GM23338 (cell line): ENCODE results near the gene POMT2. TPM values are rescaled to one million over a fixed set of nuclear protein-coding genes. Genes with fewer than 3 reads are reported as not detected.

Experiments used
- ATAC-seq: fragments of 200-7000 bp; cut with Tn5 transposase; 3 replicates; pipeline ENCODE4 v1.9.1; 2020
- DNase-seq: peaks from one replicate; pipeline ENCODE4 v3.0.0-alpha.2; 2015; ENCODE audit warnings: low spot score
- H2AFZ ChIP-seq: fragments of 200-600 bp; sonication (generic); 2 replicates; pipeline ENCODE4 v1.8.0; 2016; ENCODE audit warnings: antibody characterized with exemption, mild to moderate bottlenecking, moderate library complexity
- H3F3A ChIP-seq: fragments of 200-600 bp; sonication (generic); replicated peaks from 2 replicates; pipeline ENCODE4 v1.8.0; 2017; ENCODE audit warnings: antibody characterized with exemption, mixed run types, low read depth
- H3K27ac ChIP-seq: fragments of 200-600 bp; sonication (generic); 2 replicates; pipeline ENCODE4 v1.6.1; 2016; ENCODE audit warnings: low read depth
- H3K27me3 ChIP-seq: fragments of 200-600 bp; sonication (generic); 2 replicates; pipeline ENCODE4 v1.8.0; 2016; ENCODE audit warnings: mild to moderate bottlenecking, mixed run types, moderate library complexity; ENCODE audit not compliant: insufficient read depth
- H3K36me3 ChIP-seq: fragments of 200-600 bp; sonication (generic); 2 replicates; pipeline ENCODE4 v1.8.0; 2016; ENCODE audit warnings: mild to moderate bottlenecking; ENCODE audit not compliant: insufficient read depth
- H3K4me1 ChIP-seq: fragments of 200-600 bp; sonication (generic); 2 replicates; pipeline ENCODE4 v1.8.0; 2016; ENCODE audit warnings: mild to moderate bottlenecking, moderate library complexity; ENCODE audit not compliant: insufficient read depth
- H3K4me2 ChIP-seq: fragments of 200-600 bp; sonication (generic); 2 replicates; pipeline ENCODE4 v1.7.1; 2017; ENCODE audit warnings: mixed run types
- H3K4me3 ChIP-seq: fragments of 200-600 bp; sonication (generic); 2 replicates; pipeline ENCODE4 v1.6.1; 2016; ENCODE audit warnings: mixed run types
- H3K79me2 ChIP-seq: fragments of 200-600 bp; sonication (generic); replicated peaks from 2 replicates; pipeline ENCODE4 v1.8.0; 2017; ENCODE audit warnings: mild to moderate bottlenecking; ENCODE audit not compliant: insufficient read depth
- H3K9me2 ChIP-seq: fragments of 200-600 bp; sonication (generic); 2 replicates; pipeline ENCODE4 v1.8.0; 2017; ENCODE audit not compliant: insufficient read depth
- H4K20me1 ChIP-seq: fragments of 200-600 bp; sonication (generic); replicated peaks from 2 replicates; pipeline ENCODE4 v1.8.0; 2017; ENCODE audit warnings: mild to moderate bottlenecking; ENCODE audit not compliant: insufficient read depth
- H3K27ac Mint-ChIP-seq: 2 replicates; pipeline ENCODE4 v1.8.0; 2020; ENCODE audit warnings: inconsistent platforms, mild to moderate bottlenecking, moderate library complexity, mixed read lengths
- H3K27me3 Mint-ChIP-seq: 3 replicates; pipeline ENCODE4 v1.8.0; 2022; ENCODE audit warnings: low read depth, mild to moderate bottlenecking, moderate library complexity, mixed read lengths, inconsistent platforms; ENCODE audit not compliant: insufficient read depth, poor library complexity
- H3K36me3 Mint-ChIP-seq: 3 replicates; pipeline ENCODE4 v1.8.0; 2021; ENCODE audit warnings: low read depth, mild to moderate bottlenecking, inconsistent platforms, moderate library complexity, mixed read lengths
- H3K4me1 Mint-ChIP-seq: 3 replicates; pipeline ENCODE4 v1.8.0; 2020; ENCODE audit warnings: mild to moderate bottlenecking, inconsistent platforms, mixed read lengths
- H3K4me3 Mint-ChIP-seq: 3 replicates; pipeline ENCODE4 v1.8.0; 2021; ENCODE audit warnings: moderate library complexity, mild to moderate bottlenecking, inconsistent platforms, mixed read lengths
- H3K9me3 Mint-ChIP-seq: 3 replicates; pipeline ENCODE4 v1.8.0; 2020; ENCODE audit warnings: moderate library complexity, mild to moderate bottlenecking, inconsistent platforms, mixed read lengths
- CTCF ChIP-seq, 2 experiments: fragments of 200-600 bp in 1 of 2; sonication (generic) in 1 of 2; conservative IDR thresholded peaks; 2 replicates each; pipeline versions ENCODE4 v1.5.1 to v1.6.1; 2016 to 2017; ENCODE audit warnings: antibody characterized with exemption in 2 of 2, low read depth in 2 of 2, mild to moderate bottlenecking in 2 of 2, moderate library complexity in 1 of 2
- EZH2 ChIP-seq: fragments of 200-600 bp; sonication (generic); IDR thresholded peaks from one replicate; pipeline ENCODE4 v1.8.0; 2017; ENCODE audit warnings: antibody characterized with exemption, mild to moderate bottlenecking, low read depth; ENCODE audit not compliant: unreplicated experiment
- NANOG ChIP-seq: IDR thresholded peaks from 2 replicates; pipeline ENCODE4 v1.6.1; 2016; ENCODE audit warnings: antibody characterized with exemption, borderline replicate concordance
- POLR2AphosphoS5 ChIP-seq: IDR thresholded peaks from 2 replicates; pipeline ENCODE4 v1.6.1; 2016; ENCODE audit warnings: antibody characterized with exemption, low read depth
- ZNF114 ChIP-seq: fragments of 250-450 bp; sonication (Bioruptor Pico); IDR thresholded peaks from 2 replicates; pipeline ENCODE4 v1.5.0; 2020; ENCODE audit warnings: mild to moderate bottlenecking, moderate library complexity
- polyA plus RNA-seq: library from polyadenylated mRNA; unstranded; fragments of >200 nt; fragmentation: Nextera tagmentation; extraction: Ambion mirVana; gene quantifications from 2 replicates; pipeline ENCODE4 v1.2.1, GENCODE V29; 2016
- total RNA-seq: library from RNA; depleted of rRNA; stranded (reverse); fragments of >200 nt; shearing (Covaris generic); gene quantifications from 2 replicates; pipeline ENCODE4 v1.2.3, GENCODE V29; 2014
- TF ChIP-seq, protein P1 (sequence below): IDR thresholded peaks from one replicate; pipeline ENCODE4 v1.6.1; 2018; ENCODE audit warnings: antibody characterized with exemption; ENCODE audit not compliant: unreplicated experiment

Gene POMT2
- total and polyA plus RNA-seq, 2 experiments from 2014 or later, result 24.3 to 29.9 TPM

DNA sequence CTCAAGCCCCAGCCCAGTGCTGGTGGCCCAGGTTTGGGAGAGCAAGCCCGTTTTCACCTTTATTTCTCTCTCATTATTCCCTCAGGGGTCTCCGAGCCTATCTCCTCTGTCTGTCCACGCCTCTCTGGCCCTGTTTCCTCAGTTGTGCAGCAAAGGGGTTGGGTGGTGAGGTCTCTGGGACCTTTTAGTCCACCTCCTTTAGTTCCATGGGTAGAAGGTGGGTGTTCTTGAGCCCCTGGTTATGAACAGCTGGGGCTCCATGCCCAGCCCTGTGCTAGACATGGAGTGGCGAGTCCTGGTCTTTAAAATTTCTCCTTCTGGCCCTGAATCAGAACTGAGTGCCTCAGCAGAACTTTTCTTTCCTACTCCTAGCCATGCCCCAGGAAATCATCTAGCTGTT, 48.4 kb downstream of the POMT2 start:
- no peak overlapping the region for H2AFZ ChIP-seq
- H3K27ac Mint-ChIP-seq, result no peak overlapping the region
- no peaks in the 10 kb centered on the region for H3K36me3 ChIP-seq
- H3F3A ChIP-seq, result peaks cover 4% of the 10 kb centered on the region; the same call in 1 of the 2 replicates
- peaks cover 53% of the 10 kb centered on the region for H3K27me3 ChIP-seq
- H3K4me3 Mint-ChIP-seq, result no peak overlapping the region; the same call in 2 of the 3 replicates
- peaks cover 2% of the 10 kb centered on the region; the same call in 2 of the 3 replicates for H3K9me3 Mint-ChIP-seq
- no peaks in the 10 kb centered on the region; the same call in 1 of the 2 replicates for H4K20me1 ChIP-seq
- no peak overlapping the region for H3K4me2 ChIP-seq
- H3K79me2 ChIP-seq, result no peaks in the 10 kb centered on the region
- H3K36me3 Mint-ChIP-seq, result no peaks in the 10 kb centered on the region
- peaks cover 48% of the 10 kb centered on the region for H3K27me3 Mint-ChIP-seq
- H3K9me2 ChIP-seq, result no peaks in the 10 kb centered on the region
- DNase-seq, result no peak
- H3K4me1 Mint-ChIP-seq, result peaks cover 10% of the 10 kb centered on the region
- no peak overlapping the region for H3K4me3 ChIP-seq
- no peaks in the 10 kb centered on the region; the same call in 1 of the 2 replicates for H3K4me1 ChIP-seq
- H3K27ac ChIP-seq, result no peak overlapping the region
- ATAC-seq, result no peak
- TF ChIP-seq POLR2AphosphoS5, result no peak

GRCh38 chr14:77271113-77271710, 49.5 kb downstream of the POMT2 start, which contains the start of gene NGB:
TSS of gene NGB (minus strand) at chr14:77271206. CDS start at chr14:77270937, 269 bp downstream.
- Mint-ChIP-seq H3K27me3 (peaks cover 48% of the 10 kb centered on the region), H3K36me3 (no peaks in the 10 kb centered on the region), H3K4me1 (peaks cover 10% of the 10 kb centered on the region), H3K27ac (no peak within 1 kb of the TSS), H3K4me3 (peak within 1 kb of the TSS; percentile 62), H3K9me3 (peaks cover 2% of the 10 kb centered on the region; the same call in 2 of the 3 replicates)
- DNase-seq (peak; percentile 56), ATAC-seq (peak; percentile 68)
- H3K27ac ChIP-seq, result no peak within 1 kb of the TSS
- H3K36me3 ChIP-seq, result no peaks in the 10 kb centered on the region
- peak within 1 kb of the TSS; percentile 91 for H2AFZ ChIP-seq
- peak; percentile 27 for TF ChIP-seq EZH2
- TF ChIP-seq CTCF (conservative IDR thresholded peaks at IDR 0.05; ENCODE audit: low read depth in 2 of 2), result peak in 1 of 2 experiments; percentile 8; a peak in 1 of 4 replicates
- TF ChIP-seq ZNF114 (CRISPR knock-in tag), result no peak
- no peaks in the 10 kb centered on the region; the same call in 1 of the 2 replicates for H3K4me1 ChIP-seq
- peaks cover 53% of the 10 kb centered on the region for H3K27me3 ChIP-seq
- peak within 1 kb of the TSS; percentile 61 for H3K4me3 ChIP-seq
- H3K79me2 ChIP-seq, result no peaks in the 10 kb centered on the region
- no peaks in the 10 kb centered on the region; the same call in 1 of the 2 replicates for H4K20me1 ChIP-seq
- peaks cover 4% of the 10 kb centered on the region; the same call in 1 of the 2 replicates for H3F3A ChIP-seq
- H3K4me2 ChIP-seq, result peak within 1 kb of the TSS; percentile 81
- H3K9me2 ChIP-seq, result no peaks in the 10 kb centered on the region

DNA sequence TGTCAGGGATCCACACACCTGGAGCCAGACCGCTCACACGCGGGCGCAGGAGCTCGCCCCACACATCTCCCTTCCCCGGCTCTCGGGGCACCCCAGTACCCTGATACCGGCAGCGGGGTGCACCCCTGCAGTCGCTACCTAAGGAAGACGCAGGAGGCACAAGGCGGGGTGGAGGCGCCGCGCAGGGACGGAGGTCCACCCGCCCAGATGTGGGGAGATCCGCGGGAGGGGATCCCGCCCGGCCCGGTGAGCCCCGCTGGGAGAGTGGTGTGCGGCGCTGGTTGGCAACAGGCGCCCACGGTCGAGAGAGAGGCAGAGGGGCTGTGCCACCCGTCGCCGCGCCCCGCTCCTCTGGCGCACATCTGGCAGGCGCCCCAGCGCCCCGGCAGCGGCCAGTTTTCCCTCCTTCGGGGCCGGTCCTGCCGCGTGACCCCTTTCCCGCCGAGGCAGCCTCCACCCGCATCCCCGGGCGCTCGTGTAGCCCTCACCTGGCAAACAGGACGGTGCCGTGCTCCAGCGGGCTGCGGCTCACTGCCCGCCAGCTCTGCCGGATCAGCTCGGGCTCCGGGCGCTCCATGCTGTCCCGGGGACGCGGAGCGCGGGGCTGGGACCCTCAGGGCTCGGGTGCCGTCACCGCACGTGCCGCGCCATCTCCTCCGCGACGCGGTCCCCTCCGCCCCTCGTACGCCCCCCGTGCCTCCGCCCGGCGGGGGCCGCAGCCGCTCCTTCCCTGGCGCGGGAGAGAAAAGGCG, 50.1 kb downstream of the POMT2 start:
- Mint-ChIP-seq H3K4me3 (peak overlapping the region; percentile 62), H3K36me3 (no peaks in the 10 kb centered on the region), H3K27me3 (peaks cover 48% of the 10 kb centered on the region), H3K9me3 (peaks cover 2% of the 10 kb centered on the region; the same call in 2 of the 3 replicates), H3K27ac (no peak overlapping the region), H3K4me1 (peaks cover 9% of the 10 kb centered on the region)
- H4K20me1 ChIP-seq, result no peaks in the 10 kb centered on the region; the same call in 1 of the 2 replicates
- H2AFZ ChIP-seq, result peak overlapping the region; percentile 91
- H3K27ac ChIP-seq, result no peak overlapping the region
- no peaks in the 10 kb centered on the region for H3K9me2 ChIP-seq
- H3K27me3 ChIP-seq, result peaks cover 53% of the 10 kb centered on the region
- peaks cover 4% of the 10 kb centered on the region; the same call in 1 of the 2 replicates for H3F3A ChIP-seq
- DNase-seq (peak; percentile 51), ATAC-seq (peak; percentile 60)
- no peaks in the 10 kb centered on the region; the same call in 1 of the 2 replicates for H3K4me1 ChIP-seq
- H3K36me3 ChIP-seq, result no peaks in the 10 kb centered on the region
- peak overlapping the region; percentile 61 for H3K4me3 ChIP-seq
- H3K79me2 ChIP-seq, result no peaks in the 10 kb centered on the region
- peak overlapping the region; percentile 81 for H3K4me2 ChIP-seq
- TF ChIP-seq ZNF114 (CRISPR knock-in tag) (no peak), CTCF (conservative IDR thresholded peaks at IDR 0.05; ENCODE audit: low read depth in 2 of 2) (no peak), NANOG (no peak)
- TF ChIP-seq, protein P1, sequence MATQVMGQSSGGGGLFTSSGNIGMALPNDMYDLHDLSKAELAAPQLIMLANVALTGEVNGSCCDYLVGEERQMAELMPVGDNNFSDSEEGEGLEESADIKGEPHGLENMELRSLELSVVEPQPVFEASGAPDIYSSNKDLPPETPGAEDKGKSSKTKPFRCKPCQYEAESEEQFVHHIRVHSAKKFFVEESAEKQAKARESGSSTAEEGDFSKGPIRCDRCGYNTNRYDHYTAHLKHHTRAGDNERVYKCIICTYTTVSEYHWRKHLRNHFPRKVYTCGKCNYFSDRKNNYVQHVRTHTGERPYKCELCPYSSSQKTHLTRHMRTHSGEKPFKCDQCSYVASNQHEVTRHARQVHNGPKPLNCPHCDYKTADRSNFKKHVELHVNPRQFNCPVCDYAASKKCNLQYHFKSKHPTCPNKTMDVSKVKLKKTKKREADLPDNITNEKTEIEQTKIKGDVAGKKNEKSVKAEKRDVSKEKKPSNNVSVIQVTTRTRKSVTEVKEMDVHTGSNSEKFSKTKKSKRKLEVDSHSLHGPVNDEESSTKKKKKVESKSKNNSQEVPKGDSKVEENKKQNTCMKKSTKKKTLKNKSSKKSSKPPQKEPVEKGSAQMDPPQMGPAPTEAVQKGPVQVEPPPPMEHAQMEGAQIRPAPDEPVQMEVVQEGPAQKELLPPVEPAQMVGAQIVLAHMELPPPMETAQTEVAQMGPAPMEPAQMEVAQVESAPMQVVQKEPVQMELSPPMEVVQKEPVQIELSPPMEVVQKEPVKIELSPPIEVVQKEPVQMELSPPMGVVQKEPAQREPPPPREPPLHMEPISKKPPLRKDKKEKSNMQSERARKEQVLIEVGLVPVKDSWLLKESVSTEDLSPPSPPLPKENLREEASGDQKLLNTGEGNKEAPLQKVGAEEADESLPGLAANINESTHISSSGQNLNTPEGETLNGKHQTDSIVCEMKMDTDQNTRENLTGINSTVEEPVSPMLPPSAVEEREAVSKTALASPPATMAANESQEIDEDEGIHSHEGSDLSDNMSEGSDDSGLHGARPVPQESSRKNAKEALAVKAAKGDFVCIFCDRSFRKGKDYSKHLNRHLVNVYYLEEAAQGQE, result no peak
